SK-N-MC (cell line): ENCODE measurements around the gene ABRACL.

Experiments used
- EZH2 ChIP-seq: fragments of 200-600 bp; sonication (generic); IDR thresholded peaks from one replicate; pipeline ENCODE4 v1.6.1; 2017; ENCODE audit warnings: antibody characterized with exemption
- FOXP2 ChIP-seq: optimal IDR thresholded peaks from 2 replicates; pipeline ENCODE3; 2011; ENCODE audit warnings: mild to moderate bottlenecking, moderate library complexity; ENCODE audit not compliant: insufficient read depth; ENCODE audit errors: extremely low read length, control extremely low read depth
- POLR2AphosphoS5 ChIP-seq: IDR thresholded peaks from 2 replicates; pipeline ENCODE4 v1.6.1; 2012; ENCODE audit warnings: mild to moderate bottlenecking, low read depth, low read length, borderline replicate concordance

DNA sequence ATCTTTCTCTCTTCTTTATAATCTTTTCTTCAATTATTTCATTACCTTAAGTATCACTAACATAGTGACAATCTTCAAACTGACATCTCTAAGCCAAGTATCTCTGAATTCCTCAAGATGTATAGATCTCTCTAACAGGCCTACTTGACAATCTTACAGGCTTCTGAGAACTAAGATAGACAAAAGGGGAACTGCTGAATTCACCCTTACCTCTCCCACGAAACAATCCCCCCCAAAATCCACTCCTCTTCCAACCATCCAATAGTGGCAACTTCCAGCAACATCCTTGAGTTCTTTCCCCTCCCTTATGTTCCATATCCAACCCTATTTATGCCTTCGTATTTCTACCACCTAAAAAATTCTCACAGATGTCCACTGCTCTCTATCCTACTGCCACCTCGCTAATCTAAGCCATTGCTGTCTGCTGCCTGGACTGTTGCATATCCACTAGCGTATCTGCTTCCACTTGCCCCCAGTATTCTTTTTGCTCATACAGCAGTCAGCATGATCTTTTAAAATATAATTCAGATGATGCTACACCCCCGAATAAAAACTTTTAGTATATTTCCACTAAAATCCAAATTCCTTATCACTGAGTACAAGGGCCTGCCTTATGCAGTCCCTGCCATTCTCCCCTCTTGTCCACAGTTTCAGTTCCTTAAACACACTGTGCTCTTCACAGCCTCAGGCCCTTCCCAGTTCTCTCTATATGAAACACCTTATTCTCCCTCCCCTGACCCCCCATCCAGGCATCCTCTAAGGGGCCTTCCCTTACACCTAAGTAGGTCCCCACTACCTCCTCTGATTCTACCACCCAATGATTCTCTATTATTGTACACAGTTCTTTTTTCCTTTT lies 48.5 kb upstream of the ABRACL start:
- TF ChIP-seq POLR2AphosphoS5 (no peak), EZH2 (no peak), FOXP2 (no peak)
